Superior temporal gyrus (tissue), 1 donor: Measurements from ENCODE around the gene LPCAT3.

Experiments
- DNase-seq: peaks from one replicate; pipeline ENCODE4 v3.0.0-alpha.2; 2016; ENCODE audit errors: extremely low spot score

LPCAT3 gene

GRCh38 chr12:6937481-6938352 lies 80.6 kb downstream of the LPCAT3 start:
- DNase-seq = peak; percentile 97

GRCh38 chr12:6936636-6937480 lies 81.4 kb downstream of the LPCAT3 start:
- no peak for DNase-seq

GRCh38 chr12:6936194-6936635 lies 82.1 kb downstream of the LPCAT3 start:
- DNase-seq = no peak

- no peak for DNase-seq
These were observed 82.7 kb downstream of the LPCAT3 start for GRCh38 chr12:6935371-6936193.

- no peak for DNase-seq
These were observed 84.2 kb downstream of the LPCAT3 start for GRCh38 chr12:6934110-6934509.

GRCh38 chr12:6932766-6933165 lies 85.5 kb downstream of the LPCAT3 start:
- no peak for DNase-seq

- DNase-seq = no peak
These were observed 88.5 kb downstream of the LPCAT3 start for GRCh38 chr12:6929466-6930452.

- DNase-seq = no peak
These were observed 89.4 kb downstream of the LPCAT3 start for GRCh38 chr12:6928703-6929407.

- DNase-seq = no peak
These were observed 90.1 kb downstream of the LPCAT3 start for GRCh38 chr12:6928022-6928702.

GRCh38 chr12:6927379-6928021 lies 90.8 kb downstream of the LPCAT3 start, which contains the start of gene ATN1:
ATN1 (plus strand) TSS chr12:6927959; CDS start chr12:6934002, 6,043 bp downstream.
- DNase-seq = peak; percentile 76
